Inflammatory macrophage treated with lipopolysaccharide for 1 hour (primary cell): ENCODE results near the gene TPP2.

Experiments used
- DNase-seq, 2 donors: peaks; one replicate each; pipeline ENCODE4 v3.0.0-alpha.2; 2020 to 2022

The TPP2 gene

GRCh38 chr13:102696465-102696864, 99.7 kb downstream of the TPP2 start:
- no peak for DNase-seq

- DNase-seq: no peak
Measured at GRCh38 chr13:102697264-102697663, 100.5 kb downstream of the TPP2 start.

- no peak for DNase-seq
Measured at GRCh38 chr13:102697929-102698648, 101.3 kb downstream of the TPP2 start.

- DNase-seq: no peak
Measured at GRCh38 chr13:102698649-102698980, 101.8 kb downstream of the TPP2 start.

- peak; percentile 32 to 55 for DNase-seq
Measured at GRCh38 chr13:102699504-102699903, 102.7 kb downstream of the TPP2 start.

GRCh38 chr13:102700088-102701031, 103.6 kb downstream of the TPP2 start:
- no peak for DNase-seq

GRCh38 chr13:102701331-102701730, 104.5 kb downstream of the TPP2 start:
- no peak for DNase-seq

- DNase-seq: no peak
Measured at GRCh38 chr13:102702965-102703725, 106.4 kb downstream of the TPP2 start.

GRCh38 chr13:102703726-102704035, 106.9 kb downstream of the TPP2 start:
- DNase-seq: no peak

- DNase-seq: no peak
Measured at GRCh38 chr13:102704238-102705058, 107.7 kb downstream of the TPP2 start.

GRCh38 chr13:102707467-102707866, 110.7 kb downstream of the TPP2 start:
- DNase-seq: no peak

GRCh38 chr13:102708211-102708610, 111.4 kb downstream of the TPP2 start:
- DNase-seq: no peak

GRCh38 chr13:102708991-102709390, 112.2 kb downstream of the TPP2 start:
- no peak for DNase-seq

- no peak for DNase-seq
Measured at GRCh38 chr13:102709536-102709935, 112.8 kb downstream of the TPP2 start.

- DNase-seq: no peak
Measured at GRCh38 chr13:102710261-102710679, 113.5 kb downstream of the TPP2 start.

GRCh38 chr13:102715447-102715846, 118.7 kb downstream of the TPP2 start:
- DNase-seq: no peak

- DNase-seq: no peak
Measured at GRCh38 chr13:102718746-102719145, 122.0 kb downstream of the TPP2 start.

GRCh38 chr13:102721800-102722231, 125.0 kb downstream of the TPP2 start:
- DNase-seq: peak; percentile 5 to 31

- DNase-seq: peak in 1 of 2 donors; percentile 12
Measured at GRCh38 chr13:102724923-102725322, 128.1 kb downstream of the TPP2 start.

GRCh38 chr13:102726430-102726829, 129.6 kb downstream of the TPP2 start:
- no peak for DNase-seq
